Activated CD8-positive, alpha-beta memory T cell treated with anti-CD3 and anti-CD28 coated beads for 1 hour (primary cell): Measurements from ENCODE around the gene DIP2C.

Experiments used
- DNase-seq, 2 donors: peaks; one replicate each; pipeline ENCODE4 v3.0.0-alpha.2; 2020; ENCODE audit warnings: low read depth in 1 of 2; ENCODE audit errors: extremely low read depth in 1 of 2

DIP2C gene

GRCh38 chr10:386771-387592 lies 302.5 kb downstream of the DIP2C start:
- DNase-seq = no peak

GRCh38 chr10:385571-386300 lies 303.7 kb downstream of the DIP2C start:
- no peak for DNase-seq

DNA sequence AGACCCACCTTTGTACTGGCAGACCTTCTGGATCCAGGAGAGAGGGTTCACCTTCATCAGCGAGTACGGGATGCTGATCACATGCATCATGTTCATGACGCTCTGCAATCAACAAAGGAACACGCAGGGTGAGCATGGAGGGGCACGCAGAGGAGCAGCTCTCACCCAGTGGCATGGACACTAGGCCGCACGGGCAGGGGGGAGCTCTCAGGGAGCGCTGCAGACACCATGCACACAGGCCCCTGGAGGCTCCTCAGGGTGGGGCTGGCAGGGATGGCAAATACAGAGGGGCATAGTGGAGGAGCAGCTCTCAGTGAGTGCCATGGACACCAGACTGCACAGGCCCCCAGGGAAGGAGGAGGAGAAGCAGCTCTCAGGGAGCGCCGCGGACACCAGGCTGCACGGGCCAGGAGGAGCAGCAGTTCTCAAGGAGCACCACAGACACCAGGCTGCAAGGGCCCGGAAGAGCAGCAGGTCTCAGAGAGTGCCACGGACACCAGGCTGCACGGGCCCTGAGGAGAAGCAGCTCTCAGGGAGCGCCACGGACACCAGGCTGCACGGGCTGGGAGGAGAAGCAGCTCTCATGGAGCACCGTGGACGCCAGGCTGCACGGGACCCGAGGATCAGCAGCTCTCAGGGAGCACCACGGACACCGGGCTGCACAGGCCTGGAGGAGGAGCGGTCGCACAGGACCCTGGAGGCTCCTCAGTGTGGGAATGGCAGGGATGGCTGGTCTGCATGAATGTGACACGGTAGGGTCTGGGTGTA lies 304.7 kb downstream of the DIP2C start:
- DNase-seq = no peak

DNA sequence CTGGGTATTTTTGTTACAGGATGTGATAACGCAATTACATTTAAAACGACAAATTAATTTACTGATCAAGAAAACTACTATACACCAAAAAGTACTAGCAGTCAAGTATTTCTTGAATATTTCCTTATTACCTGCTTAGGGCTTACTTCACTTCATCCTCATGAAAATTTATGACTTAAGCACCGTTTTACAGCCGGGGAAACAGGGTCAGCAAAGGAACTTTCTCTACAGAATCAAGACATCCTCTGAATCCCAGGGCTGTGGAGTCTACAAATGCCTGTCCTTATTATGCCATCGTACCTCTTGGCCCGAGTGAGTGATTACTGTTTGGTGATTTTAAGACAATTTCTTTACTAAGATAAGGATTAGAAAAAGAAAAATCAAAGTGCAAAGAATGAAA lies 305.9 kb downstream of the DIP2C start:
- no peak for DNase-seq

DNA sequence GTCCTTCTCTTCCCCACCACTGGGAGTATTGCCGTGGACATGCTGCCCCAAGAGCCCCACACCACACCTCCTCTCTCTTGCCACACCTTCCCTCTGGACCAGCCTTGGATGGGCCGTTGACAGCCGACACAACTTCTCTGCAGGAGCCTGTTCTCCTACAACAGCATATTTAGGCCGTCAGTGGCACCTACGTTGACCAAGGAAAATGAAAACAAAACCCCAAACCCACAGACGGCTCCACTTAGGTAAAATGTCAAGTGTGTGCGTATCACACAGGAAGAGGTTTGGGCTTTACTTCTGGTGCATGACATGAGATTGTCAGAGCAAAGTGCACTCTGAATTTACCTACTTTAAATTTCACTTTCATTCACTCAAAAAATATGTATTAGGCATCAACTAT lies 307.7 kb downstream of the DIP2C start:
- DNase-seq = no peak

- DNase-seq = no peak
Measured at GRCh38 chr10:381346-381745, 308.1 kb downstream of the DIP2C start.

DNA sequence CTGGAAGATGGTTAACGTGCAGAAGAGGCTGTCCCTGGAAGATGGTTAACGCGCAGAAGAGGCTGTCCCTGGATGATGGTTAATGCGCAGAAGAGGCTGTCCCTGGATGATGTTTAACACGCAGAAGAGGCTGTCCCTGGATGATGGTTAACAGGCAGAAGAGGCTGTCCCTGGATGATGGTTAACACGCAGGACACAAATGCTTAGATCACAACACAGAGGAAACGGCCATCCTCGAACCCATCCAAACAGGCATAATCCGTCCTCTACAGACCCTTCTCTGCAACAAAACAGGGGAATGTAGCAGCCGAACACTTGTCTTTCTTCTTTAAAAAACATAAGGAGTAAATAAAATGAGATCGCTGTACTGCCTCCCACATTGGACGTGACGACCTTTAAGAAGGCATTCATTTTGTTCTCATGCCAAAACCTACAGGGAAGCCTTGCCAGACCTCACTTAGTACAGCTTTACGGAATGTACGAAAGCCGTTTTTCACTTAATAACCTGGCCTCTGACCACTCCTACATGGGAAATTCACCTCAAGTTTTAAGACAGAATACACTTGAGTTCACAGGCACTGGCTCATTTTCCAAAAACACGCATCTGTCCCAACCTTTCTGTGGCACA lies 309.0 kb downstream of the DIP2C start:
- DNase-seq = no peak

DNA sequence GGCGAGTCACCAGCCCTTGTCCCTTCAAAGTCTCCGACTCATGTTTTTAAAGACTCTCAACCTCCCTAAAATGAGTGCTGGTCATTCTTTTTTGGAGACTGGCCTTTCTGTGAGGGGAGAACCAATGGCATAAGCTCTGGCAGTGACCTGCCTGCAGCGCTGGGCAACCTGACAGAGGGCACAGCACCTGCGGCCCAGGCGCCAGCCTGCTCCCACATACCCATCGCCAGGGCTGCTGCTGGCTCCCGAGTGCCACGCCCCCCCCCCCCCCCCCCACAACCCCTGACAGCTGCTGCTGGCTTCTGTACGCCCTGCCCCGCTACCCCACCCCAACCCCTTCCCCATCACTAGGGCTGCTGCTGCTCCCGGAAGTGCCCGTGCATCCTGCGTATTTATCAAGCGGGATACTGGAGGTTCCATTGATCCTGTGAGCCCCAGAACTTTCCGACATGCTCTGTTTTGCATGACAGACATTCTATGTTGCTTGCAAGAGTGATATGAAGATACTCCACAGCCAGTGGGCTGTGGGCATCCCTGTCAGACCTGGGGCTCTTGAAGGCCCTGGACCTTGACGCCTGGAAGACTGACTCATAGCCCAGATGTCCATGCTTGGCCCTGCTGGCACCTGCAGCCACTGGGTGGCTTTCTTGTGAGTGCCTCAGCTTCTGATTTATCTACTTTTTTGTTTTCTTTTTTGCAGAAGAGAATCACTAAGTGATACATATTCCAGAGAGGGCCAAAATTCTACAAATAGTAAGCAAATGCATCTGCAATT lies 310.4 kb downstream of the DIP2C start:
- DNase-seq = no peak

DNA sequence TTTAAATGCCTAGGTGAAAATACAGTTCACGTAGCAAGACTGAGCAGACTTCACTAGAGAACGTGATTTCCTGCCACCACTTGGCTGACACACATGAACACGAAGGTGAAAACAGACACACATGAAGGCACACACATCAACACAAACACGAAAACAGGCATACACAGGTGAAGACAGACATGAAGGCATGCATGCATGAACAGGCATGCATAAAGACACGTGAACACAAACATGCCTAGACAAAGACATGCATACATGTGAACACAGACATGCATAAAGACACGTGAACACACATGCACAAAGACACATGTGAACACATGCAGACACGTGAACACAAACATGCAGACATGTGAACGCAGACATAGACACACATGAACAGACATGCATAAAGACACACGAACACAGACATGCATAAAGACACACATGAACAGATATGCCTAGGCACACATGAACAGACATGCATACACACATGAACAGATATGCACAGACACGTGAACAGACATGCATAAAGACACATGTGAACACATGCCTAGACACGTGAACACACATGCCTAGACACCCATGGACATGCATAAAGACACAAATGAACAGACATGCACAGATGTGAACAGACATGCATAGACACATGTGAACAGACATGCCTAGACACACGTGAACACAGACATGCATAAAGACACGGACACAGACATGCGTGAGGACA lies 311.1 kb downstream of the DIP2C start:
- no peak for DNase-seq

DNA sequence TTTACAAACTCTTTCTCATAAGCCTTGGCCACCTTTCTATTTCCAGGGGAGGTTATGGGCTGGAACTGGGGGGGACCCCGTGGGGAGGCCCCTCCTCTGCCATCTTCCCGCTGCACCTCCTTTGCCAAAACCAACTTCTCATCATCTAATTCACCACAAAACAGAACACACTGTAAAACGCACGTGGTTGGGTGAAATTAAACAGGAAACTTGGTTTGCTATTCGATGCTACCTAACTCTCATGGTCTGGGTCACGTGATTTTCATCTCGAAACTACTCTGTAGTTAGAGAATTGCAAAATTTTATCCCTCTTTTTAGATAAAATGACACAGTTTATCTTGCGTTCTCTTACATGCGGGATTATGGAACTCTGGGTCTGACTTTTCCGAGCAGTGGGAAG lies 312.2 kb downstream of the DIP2C start:
- no peak for DNase-seq

GRCh38 chr10:375815-376505 lies 313.5 kb downstream of the DIP2C start:
- no peak for DNase-seq

DNA sequence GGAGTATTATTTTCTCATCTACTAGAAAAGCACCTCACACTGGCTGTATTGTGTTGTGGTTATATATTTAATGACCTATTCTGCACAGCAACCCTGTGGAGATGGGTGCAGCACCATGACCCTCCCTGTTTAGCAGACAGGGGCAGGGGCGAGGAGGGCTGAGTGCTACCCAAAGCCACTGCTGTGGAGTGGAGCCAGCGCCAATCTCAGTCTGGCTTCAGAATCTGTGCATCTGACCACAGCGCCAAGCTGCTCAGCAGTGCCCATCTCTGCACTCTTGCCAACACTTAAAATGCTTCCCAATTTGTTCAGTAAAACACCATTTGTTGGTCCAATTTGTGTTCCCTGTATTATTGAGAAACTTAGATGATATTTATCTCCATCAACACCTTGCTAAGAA lies 315.1 kb downstream of the DIP2C start:
- no peak for DNase-seq

DNA sequence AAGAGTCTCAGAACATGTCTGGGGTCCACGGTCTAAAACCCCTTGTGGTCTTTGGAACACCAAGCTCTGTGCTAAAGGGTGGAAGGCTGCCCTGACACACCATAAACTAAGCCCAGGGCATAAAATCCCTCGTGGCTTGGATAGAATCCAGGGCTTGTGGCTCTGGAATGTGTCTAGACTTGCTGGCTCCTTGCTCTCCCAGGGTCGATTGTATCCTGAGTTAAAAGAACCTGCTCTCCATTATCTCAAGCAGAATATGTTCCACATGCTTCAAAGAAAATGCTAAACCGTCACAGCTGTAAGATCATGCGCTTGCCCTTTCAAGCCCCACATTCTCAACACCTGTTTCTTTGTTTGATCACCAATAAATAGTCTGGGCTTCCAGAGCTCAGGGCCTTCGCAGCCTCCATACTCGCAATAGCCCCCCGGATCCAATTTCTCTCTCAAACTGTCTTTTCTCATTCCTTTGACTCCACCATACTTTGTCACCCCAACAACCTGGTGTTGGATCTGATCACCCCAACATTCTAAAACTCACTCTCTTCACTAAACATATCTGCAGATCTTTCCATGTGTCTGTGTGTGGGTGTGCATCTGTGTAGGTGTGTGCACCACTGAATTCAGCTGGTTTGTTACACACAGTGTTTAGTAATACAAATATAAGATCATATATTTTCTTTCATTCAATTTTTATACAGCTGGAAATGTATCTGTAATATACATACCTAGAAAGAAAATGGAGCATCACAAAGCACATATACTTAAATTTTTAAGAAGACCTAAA lies 315.8 kb downstream of the DIP2C start:
- DNase-seq = no peak

DNA sequence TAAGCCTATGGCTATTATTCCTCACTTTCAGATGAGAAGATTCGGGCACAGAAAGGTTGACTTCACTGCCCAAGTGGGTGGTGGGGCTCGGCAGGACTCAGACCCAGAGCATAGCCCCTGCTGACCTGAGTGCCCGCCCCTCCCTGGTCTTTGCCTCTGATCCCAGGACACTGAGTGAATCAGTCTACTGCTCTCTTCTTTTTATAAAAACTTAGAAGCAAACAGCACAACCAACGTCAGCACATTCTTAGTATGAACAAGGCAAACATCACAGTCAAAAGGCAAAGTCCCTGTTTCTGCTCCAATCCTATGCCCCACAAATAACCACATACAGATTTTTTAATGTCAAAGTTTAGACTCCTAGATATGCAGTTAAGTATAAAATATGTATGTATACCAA lies 316.5 kb downstream of the DIP2C start:
- DNase-seq = no peak

GRCh38 chr10:372566-372965 lies 316.9 kb downstream of the DIP2C start:
- no peak for DNase-seq

DNA sequence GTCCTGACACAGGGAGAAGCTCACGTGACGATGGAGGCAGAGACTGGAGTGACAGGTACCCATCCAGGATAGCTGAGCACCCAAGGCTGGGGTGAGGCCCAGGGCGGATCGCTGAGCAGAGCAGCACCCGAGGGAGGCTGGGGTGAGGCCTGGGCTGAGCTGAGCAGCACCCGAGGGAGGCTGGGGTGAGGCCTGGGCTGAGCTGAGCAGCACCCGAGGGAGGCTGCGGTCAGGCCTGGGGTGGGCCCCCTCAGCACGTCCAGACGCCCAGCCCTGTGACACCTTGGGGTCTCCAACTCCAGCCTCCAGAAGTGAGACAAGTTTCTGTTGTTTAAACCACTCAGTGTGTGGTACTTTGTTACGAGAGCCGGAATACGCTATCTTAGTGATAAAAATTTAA lies 318.0 kb downstream of the DIP2C start:
- DNase-seq = no peak

- no peak for DNase-seq
Measured at GRCh38 chr10:370449-370825, 319.0 kb downstream of the DIP2C start.

GRCh38 chr10:369684-370448 lies 319.6 kb downstream of the DIP2C start:
- no peak for DNase-seq
